Left renal pelvis (tissue), 4 donors: ENCODE data around the gene SERPINA12. TPM values are rescaled to one million over a fixed set of nuclear protein-coding genes. Genes with fewer than 3 reads are reported as not detected.

Source experiments
- DNase-seq, 4 donors: peaks; one replicate each; pipeline ENCODE4 v3.0.0-alpha.2; 2013; ENCODE audit warnings: low read depth in 4 of 4, low spot score in 3 of 4
- polyA plus RNA-seq, 4 donors: library from polyadenylated mRNA; unstranded; fragments of 120-200 nt; gene quantifications; one replicate each; pipeline ENCODE4 v1.2.1, GENCODE V29; 2013; ENCODE audit not compliant: insufficient read length in 4 of 4

Gene SERPINA12
- polyA plus RNA-seq: under 1 TPM in 3 of 4 donors, not detected in 1; 0.33 to 0.37 (median 0.36) TPM

- DNase-seq: no peak
These were observed at the start of gene SERPINA12 for GRCh38 chr14:94509356-94509755. TSS of gene SERPINA12 (minus strand) at chr14:94509469. CDS start at chr14:94498397, 11,072 bp downstream.

GRCh38 chr14:94558842-94559241 is 49.6 kb upstream of the SERPINA12 start:
- DNase-seq: no peak

- no peak for DNase-seq
These were observed 48.1 kb upstream of the SERPINA12 start for GRCh38 chr14:94557327-94557726.

GRCh38 chr14:94555991-94556390 is 46.7 kb upstream of the SERPINA12 start:
- no peak for DNase-seq

- no peak for DNase-seq
These were observed 40.8 kb upstream of the SERPINA12 start for GRCh38 chr14:94550041-94550440.

- DNase-seq: peak in 2 of 4 donors; percentile 20 to 31
These were observed 40.0 kb upstream of the SERPINA12 start for GRCh38 chr14:94548999-94549985.

GRCh38 chr14:94548131-94548998 is 39.1 kb upstream of the SERPINA12 start:
- no peak for DNase-seq

- DNase-seq: no peak
These were observed 38.5 kb upstream of the SERPINA12 start for GRCh38 chr14:94547726-94548125.

- DNase-seq: no peak
These were observed 37.9 kb upstream of the SERPINA12 start for GRCh38 chr14:94547151-94547680.

GRCh38 chr14:94545131-94545841 is 36.0 kb upstream of the SERPINA12 start:
- DNase-seq: no peak

GRCh38 chr14:94544726-94545125 is 35.5 kb upstream of the SERPINA12 start:
- no peak for DNase-seq

- no peak for DNase-seq
These were observed 34.3 kb upstream of the SERPINA12 start for GRCh38 chr14:94543449-94544124.

- DNase-seq: no peak
These were observed 33.7 kb upstream of the SERPINA12 start for GRCh38 chr14:94542811-94543440.

- DNase-seq: no peak
These were observed 33.0 kb upstream of the SERPINA12 start for GRCh38 chr14:94542111-94542810.

- no peak for DNase-seq
These were observed 32.1 kb upstream of the SERPINA12 start for GRCh38 chr14:94541234-94541975.

GRCh38 chr14:94540031-94540794 is 30.9 kb upstream of the SERPINA12 start:
- DNase-seq: no peak

GRCh38 chr14:94539181-94539580 is 29.9 kb upstream of the SERPINA12 start:
- no peak for DNase-seq
